ENCODE results near the gene STX8.
"Not testable (repeated sequence)": the region's sequence is repeated elsewhere in the genome, so short reads cannot be mapped to it uniquely, and the experiment has no call there.

STX8 gene

GRCh38 chr17:9498490-9498889, 77.1 kb downstream of the STX8 start:
- no peak for DNase-seq

GRCh38 chr17:9488556-9488955, 87.1 kb downstream of the STX8 start:
- no peak for DNase-seq

- no peak for DNase-seq
Observed at GRCh38 chr17:9487406-9487805, 88.2 kb downstream of the STX8 start.

DNA sequence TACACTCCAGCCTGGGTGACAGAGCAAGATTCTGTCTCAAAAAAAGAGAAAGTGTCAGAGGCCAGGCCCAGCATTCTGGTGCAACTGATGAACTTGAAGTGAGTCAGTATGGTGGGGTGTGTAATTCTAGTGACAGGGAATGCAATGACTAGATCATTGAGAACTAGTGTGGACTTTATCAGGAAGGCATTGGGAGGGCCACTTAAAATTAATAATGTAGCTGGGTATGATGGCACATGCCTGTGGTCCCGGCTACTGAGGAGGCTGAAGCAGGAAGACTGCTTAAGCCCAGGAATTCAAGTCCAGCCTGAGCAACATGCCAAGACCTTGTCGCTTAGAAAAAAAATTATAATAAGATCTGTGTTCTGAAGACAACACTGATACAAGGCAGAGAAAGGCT, 90.8 kb downstream of the STX8 start:
- no peak for DNase-seq

DNA sequence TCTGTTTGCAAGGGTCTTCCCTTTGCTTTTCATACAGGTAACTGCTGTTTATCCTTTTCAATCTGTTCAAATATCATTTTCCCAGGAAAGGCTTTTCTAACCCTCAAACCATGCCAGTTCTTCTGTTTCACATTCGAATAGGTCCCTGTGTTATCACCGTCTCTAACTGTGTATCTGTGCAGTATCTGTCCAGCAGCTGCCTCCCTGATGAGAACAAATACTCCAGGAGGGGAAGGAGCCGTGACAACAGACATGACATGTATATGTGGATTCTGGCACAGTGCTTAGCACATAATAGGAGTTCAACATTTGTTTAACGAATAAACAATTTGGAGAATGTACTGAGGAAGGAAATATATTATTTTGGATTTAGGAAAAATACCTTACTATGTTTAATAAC, 95.7 kb downstream of the STX8 start:
- DNase-seq: no peak

GRCh38 chr17:9478889-9479288, 96.7 kb downstream of the STX8 start:
- DNase-seq: no peak

DNA sequence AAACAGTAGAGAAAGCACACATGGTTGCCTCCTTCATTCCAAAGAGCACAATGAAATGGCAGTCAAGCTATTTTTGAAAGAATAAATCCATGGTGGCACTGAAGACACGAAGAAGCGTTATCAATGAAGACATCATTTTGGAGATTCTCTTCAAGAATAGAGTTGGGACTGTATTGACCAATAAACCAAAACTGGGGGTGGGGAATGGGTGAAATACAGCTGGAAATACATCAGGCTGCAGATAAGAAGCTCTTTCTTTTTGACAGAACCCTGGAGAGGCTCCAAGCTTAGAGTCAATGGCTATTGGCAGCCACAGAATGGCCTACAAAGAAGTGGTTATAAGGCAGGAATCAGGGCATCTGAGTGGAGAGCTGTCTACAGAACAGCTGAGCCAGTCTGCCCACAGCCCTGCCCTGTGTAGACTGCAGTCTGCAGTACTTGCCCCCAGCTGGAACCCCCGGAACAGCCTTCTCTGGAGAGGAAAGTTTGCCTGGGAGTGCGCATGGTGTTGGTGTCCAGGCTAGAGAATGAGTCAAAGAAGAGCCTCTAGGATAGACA, 100.4 kb downstream of the STX8 start:
- DNase-seq: no peak

DNA sequence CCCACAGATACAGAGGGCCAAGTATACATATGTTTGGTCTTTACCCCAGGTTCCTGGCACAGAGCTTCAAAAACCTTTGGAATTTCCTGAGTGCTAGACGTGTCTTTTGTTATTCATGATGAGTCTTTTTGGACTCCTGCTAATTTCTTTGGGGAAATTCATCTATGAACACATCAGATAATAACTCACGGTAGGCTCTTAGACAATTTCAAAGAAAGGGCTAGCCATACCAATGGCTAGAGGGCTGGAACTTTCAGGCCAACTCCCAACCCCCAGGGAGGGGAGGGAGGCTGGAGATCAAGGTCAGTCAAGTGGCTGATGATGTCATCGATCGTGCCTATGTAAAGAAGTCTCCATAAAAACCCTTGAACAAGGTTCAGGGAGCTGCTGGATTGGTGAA, 101.9 kb downstream of the STX8 start:
- no peak for DNase-seq

- DNase-seq: no peak
Observed at GRCh38 chr17:9472541-9472940, 103.1 kb downstream of the STX8 start.

DNA sequence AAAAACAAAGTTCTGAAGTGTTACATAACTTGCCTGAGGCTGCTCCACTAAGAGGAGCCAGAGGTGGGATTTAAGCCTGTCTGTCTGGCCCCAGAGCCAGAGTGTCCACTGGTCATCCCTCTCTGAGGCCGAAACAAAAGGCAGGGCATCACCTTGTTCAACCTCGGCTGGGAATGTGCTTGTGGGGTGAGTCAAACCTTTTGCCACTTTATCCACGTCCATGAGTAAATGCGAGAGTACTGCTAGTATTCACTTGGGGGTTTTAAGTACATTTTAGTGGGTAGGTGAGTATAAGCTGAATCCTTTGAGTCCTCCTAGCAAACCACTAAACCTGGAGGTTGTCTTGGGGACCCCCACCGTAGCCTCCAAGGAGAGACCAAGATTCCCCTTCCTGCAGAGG, 103.5 kb downstream of the STX8 start:
- no peak for DNase-seq

- DNase-seq: no peak
Observed at GRCh38 chr17:9470171-9470570, 105.4 kb downstream of the STX8 start.

GRCh38 chr17:9468937-9469336, 106.7 kb downstream of the STX8 start:
- no peak for DNase-seq

- DNase-seq: no peak
Observed at GRCh38 chr17:9468532-9468931, 107.1 kb downstream of the STX8 start.

- no peak for DNase-seq
Observed at GRCh38 chr17:9467518-9467917, 108.1 kb downstream of the STX8 start.

DNA sequence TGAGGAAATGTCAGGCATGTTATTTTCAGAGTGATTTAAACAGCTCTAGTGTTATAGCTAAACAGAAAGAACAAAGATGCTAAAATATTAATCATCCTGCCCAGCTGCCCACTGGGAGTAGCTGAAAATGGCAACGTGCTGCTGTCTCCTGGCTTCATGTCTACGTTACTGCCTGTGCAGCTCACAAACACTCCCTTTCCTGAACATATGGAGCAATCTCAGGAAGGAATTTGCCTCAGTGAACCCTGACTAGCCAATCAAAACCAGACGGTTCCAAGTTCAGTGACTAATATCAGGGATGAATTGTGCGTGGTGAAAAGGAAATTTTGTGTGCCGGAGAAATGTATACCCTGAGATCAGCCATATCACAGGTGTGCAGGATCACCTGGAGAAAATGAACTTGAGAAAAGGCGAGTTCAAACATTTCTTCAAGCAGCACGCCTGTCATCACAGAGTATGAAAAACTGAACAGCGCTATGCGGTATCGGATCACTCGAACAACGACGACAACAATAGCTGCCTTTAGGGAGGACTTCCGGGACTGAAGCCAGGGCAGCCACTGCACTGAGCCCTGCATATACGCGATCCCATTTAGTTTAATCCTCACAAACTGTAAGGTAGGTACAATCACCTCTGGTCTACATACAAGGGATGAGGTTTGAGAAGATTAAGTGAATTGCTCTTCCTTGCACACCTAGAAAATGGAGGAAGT, 110.3 kb downstream of the STX8 start:
- DNase-seq: no peak

- no peak for DNase-seq
Observed at GRCh38 chr17:9457005-9457404, 118.6 kb downstream of the STX8 start.

DNA sequence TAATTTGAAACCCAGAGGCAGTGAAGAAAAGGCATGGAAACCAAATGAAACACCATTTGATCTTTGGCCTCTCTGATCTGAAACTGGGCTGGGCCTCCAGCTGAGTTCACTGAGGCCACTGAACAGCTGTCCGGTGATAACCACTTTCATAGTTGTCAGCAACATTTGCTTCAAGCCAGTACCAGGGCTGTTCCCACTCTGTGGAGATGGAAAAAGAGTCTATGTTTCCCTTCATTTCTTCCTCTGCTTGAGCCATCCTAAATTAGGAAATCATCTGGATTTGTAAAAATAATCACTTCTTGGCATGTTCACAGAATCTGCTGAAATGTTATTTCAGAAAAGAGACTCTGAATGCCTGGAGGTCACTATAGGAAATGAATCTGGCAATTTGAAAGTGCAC, 119.3 kb downstream of the STX8 start:
- DNase-seq: no peak

- DNase-seq: no peak
Observed at GRCh38 chr17:9451934-9452333, 123.7 kb downstream of the STX8 start.

GRCh38 chr17:9447298-9447697, 128.3 kb downstream of the STX8 start:
- DNase-seq: not testable (repeated sequence)

DNA sequence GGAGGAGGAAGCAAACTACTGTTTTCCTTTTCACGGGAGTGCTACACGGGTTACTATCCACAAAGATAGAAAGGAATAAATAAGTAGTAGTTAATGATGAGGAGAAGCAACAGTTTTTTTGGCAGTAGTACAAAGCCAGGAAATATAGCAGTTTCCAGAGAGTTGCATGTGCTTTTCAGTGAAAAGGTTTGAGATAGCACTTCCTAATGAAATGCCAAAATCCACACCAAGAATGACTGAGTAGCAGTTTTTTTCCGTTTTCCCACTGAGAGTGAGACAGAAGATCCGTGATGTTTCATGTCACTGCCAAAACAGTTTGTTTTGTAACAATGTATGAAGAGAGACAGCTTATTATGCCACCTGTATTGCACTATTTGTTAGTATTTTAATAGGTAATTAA, 129.1 kb downstream of the STX8 start:
- DNase-seq: no peak

- DNase-seq: no peak
Observed at GRCh38 chr17:9445424-9445823, 130.2 kb downstream of the STX8 start.

DNA sequence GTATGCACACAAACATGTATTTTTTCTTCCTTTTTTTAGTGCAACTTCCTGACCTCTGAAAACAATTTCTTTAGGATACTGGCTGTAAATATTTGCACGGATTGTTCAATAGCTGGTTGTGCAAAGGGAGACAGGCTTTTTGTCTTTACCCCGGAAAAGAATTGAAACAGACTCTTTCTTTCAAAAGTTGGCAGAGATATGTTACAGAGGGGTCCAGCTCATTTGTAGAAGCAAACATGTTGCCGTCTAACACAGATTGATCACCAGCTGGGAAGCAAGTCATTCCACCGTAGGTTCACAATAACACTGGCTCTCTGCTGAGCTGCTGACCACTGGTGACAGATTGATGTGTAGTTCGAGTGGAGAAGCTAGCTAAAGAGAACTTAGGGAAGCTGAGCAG, 130.9 kb downstream of the STX8 start:
- DNase-seq: no peak

DNA sequence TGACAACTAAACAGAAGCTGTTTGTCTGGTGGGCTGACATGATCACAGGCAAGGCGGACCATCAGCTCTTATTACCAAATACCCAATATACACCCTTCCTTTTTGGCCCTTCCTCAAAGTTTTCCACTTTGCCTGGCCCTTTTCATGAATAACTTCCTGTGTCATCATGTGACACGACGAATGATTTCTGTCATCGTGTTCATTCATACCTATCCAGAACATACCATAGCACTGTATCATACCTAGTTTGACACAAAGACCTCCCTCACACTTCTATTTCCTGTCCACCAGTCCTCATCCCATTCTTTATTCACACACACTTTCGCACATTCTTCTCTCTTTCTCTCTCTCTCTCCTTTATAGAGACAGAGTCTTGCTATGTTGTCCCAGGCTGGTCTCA, 131.8 kb downstream of the STX8 start:
- no peak for DNase-seq

DNA sequence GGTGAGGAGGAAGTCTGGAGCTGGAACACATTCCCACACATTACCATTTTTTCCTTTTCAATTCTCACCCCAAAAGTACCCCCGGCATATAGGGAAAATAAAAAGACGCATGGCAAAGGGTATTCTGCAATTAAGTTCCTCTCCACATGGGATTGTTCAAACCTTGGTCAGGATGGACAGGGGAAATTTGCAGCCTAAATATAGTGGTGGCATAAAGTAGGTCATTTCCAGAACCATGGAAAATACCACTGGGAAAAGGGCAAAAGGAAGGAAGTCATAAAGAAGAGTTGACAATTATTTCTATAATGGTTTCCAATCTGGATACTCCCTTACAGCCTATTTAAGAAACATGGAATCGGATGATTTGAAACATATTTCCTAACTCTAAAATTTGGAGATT, 135.8 kb downstream of the STX8 start:
- no peak for DNase-seq

DNA sequence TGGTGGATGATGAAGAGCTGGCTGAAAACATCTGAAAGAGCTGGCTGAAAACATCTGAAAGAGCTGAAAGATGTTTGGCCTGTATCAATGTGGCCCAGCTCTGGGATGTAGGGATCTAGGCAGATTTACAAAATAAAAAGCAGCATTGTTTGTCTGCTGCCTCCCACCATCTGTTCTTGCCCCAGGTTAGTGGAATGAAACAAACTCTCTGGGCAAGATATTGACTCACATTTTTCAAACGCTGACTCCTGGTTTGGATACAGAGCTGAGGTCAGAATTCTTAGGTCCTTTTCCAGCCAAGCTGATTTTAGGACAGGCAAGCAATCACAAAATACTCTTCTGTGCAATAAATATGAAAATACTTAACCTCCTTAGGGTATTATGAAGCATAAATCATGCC, 139.0 kb downstream of the STX8 start:
- DNase-seq: no peak
